Astrocyte (in vitro differentiated cells and primary cell): ENCODE measurements around the gene FLNC. TPM values are rescaled to one million over a fixed set of nuclear protein-coding genes. Genes with fewer than 3 reads are reported as not detected.

ENCODE experiments used
- DNase-seq: peaks from one replicate; pipeline ENCODE4 v3.0.0-alpha.2; 2010; ENCODE audit warnings: low read depth
- FAIRE-seq: peaks from 2 replicates; lab custom pipeline; 2011; peaks lifted over from hg19 to GRCh38; lab: Jason Lieb, UNC
- H2AFZ ChIP-seq: 2 replicates; pipeline ENCODE4 v1.6.0; 2012; ENCODE audit warnings: low read depth, low read length, inconsistent platforms
- H3K27ac ChIP-seq: 2 replicates; pipeline ENCODE4 v1.5.1; 2011; ENCODE audit warnings: low read depth, low read length, inconsistent platforms
- H3K27me3 ChIP-seq: 2 replicates; pipeline ENCODE4 v1.6.0; 2011; ENCODE audit warnings: low read length, inconsistent platforms; ENCODE audit not compliant: insufficient read depth
- H3K36me3 ChIP-seq: 2 replicates; pipeline ENCODE4 v1.5.1; 2011; ENCODE audit warnings: low read length, inconsistent platforms; ENCODE audit not compliant: insufficient read depth
- H3K4me1 ChIP-seq: 2 replicates; pipeline ENCODE4 v1.5.1; 2011; ENCODE audit warnings: low read length, inconsistent platforms; ENCODE audit not compliant: insufficient read depth
- H3K4me2 ChIP-seq: 2 replicates; pipeline ENCODE4 v1.6.0; 2012; ENCODE audit warnings: low read length, inconsistent platforms
- H3K4me3 ChIP-seq: 2 replicates; pipeline ENCODE4 v1.5.1; 2011; ENCODE audit warnings: low read depth, mild to moderate bottlenecking, low read length, inconsistent platforms; ENCODE audit not compliant: insufficient read depth
- H3K79me2 ChIP-seq: 2 replicates; pipeline ENCODE4 v1.6.0; 2012; ENCODE audit warnings: mild to moderate bottlenecking, low read length, inconsistent platforms; ENCODE audit not compliant: insufficient read depth
- H3K9ac ChIP-seq: 2 replicates; pipeline ENCODE4 v1.6.0; 2012; ENCODE audit warnings: mild to moderate bottlenecking, low read length, inconsistent platforms
- H3K9me3 ChIP-seq: 2 replicates; pipeline ENCODE4 v1.5.1; 2012; ENCODE audit warnings: low read depth, mild to moderate bottlenecking, low read length, inconsistent platforms; ENCODE audit not compliant: insufficient read depth
- H4K20me1 ChIP-seq: 2 replicates; pipeline ENCODE4 v1.6.0; 2012; ENCODE audit warnings: low read length, inconsistent platforms; ENCODE audit not compliant: insufficient read depth
- H3K27ac Mint-ChIP-seq: one replicate; pipeline ENCODE4 v1.8.0; 2021; ENCODE audit warnings: mild to moderate bottlenecking, mixed read lengths; ENCODE audit not compliant: unreplicated experiment
- H3K27me3 Mint-ChIP-seq: one replicate; pipeline ENCODE4 v1.8.0; 2021; ENCODE audit warnings: low read depth, mixed read lengths; ENCODE audit not compliant: unreplicated experiment
- H3K36me3 Mint-ChIP-seq: one replicate; pipeline ENCODE4 v1.8.0; 2021; ENCODE audit warnings: low read depth, mixed read lengths; ENCODE audit not compliant: unreplicated experiment
- H3K4me1 Mint-ChIP-seq: one replicate; pipeline ENCODE4 v1.8.0; 2021; ENCODE audit warnings: low read depth, mixed read lengths; ENCODE audit not compliant: unreplicated experiment
- H3K4me3 Mint-ChIP-seq: one replicate; pipeline ENCODE4 v1.8.0; 2021; ENCODE audit warnings: mild to moderate bottlenecking, moderate library complexity, mixed read lengths; ENCODE audit not compliant: unreplicated experiment
- H3K9me3 Mint-ChIP-seq: one replicate; pipeline ENCODE4 v1.8.0; 2021; ENCODE audit warnings: mild to moderate bottlenecking, mixed read lengths; ENCODE audit not compliant: unreplicated experiment
- CTCF ChIP-seq: IDR thresholded peaks from 2 replicates; pipeline ENCODE4 v1.5.1; 2011; ENCODE audit warnings: low read depth, mild to moderate bottlenecking, inconsistent platforms, low read length, moderate library complexity; ENCODE audit not compliant: insufficient read depth
- EZH2 ChIP-seq: IDR thresholded peaks from 2 replicates; pipeline ENCODE4 v1.6.1; 2012; ENCODE audit warnings: mild to moderate bottlenecking, low read length, inconsistent platforms; ENCODE audit not compliant: insufficient read depth
- total RNA-seq: library from RNA; stranded (reverse); gene quantifications from 2 replicates; pipeline ENCODE4 v1.2.1, GENCODE V29; 2021

FLNC gene
- total RNA-seq, 1 donor from 2014 or later = 364 TPM

- DNase-seq (peak; percentile 32), FAIRE-seq (no peak)
- Histone ChIP-seq H3K4me1 (peaks cover 11% of the 10 kb centered on the region), H3K9ac (peak overlapping the region; percentile 8), H3K27me3 (no peaks in the 10 kb centered on the region), H4K20me1 (peaks cover 97% of the 10 kb centered on the region), H3K4me3 (no peak overlapping the region), H3K79me2 (peaks cover 52% of the 10 kb centered on the region), H3K36me3 (peaks cover 79% of the 10 kb centered on the region), H3K27ac (no peak overlapping the region), H2AFZ (no peak overlapping the region), H3K9me3 (no peaks in the 10 kb centered on the region), H3K4me2 (no peak overlapping the region)
- Mint-ChIP-seq H3K27me3 (no peaks in the 10 kb centered on the region), H3K9me3 (no peaks in the 10 kb centered on the region), H3K36me3 (peaks cover 15% of the 10 kb centered on the region), H3K4me3 (no peak overlapping the region), H3K4me1 (no peaks in the 10 kb centered on the region), H3K27ac (no peak overlapping the region)
- no peak for TF ChIP-seq EZH2
- TF ChIP-seq CTCF = peak; percentile 23
Observed at GRCh38 chr7:128841921-128842673, 11.9 kb downstream of the FLNC start.

DNA sequence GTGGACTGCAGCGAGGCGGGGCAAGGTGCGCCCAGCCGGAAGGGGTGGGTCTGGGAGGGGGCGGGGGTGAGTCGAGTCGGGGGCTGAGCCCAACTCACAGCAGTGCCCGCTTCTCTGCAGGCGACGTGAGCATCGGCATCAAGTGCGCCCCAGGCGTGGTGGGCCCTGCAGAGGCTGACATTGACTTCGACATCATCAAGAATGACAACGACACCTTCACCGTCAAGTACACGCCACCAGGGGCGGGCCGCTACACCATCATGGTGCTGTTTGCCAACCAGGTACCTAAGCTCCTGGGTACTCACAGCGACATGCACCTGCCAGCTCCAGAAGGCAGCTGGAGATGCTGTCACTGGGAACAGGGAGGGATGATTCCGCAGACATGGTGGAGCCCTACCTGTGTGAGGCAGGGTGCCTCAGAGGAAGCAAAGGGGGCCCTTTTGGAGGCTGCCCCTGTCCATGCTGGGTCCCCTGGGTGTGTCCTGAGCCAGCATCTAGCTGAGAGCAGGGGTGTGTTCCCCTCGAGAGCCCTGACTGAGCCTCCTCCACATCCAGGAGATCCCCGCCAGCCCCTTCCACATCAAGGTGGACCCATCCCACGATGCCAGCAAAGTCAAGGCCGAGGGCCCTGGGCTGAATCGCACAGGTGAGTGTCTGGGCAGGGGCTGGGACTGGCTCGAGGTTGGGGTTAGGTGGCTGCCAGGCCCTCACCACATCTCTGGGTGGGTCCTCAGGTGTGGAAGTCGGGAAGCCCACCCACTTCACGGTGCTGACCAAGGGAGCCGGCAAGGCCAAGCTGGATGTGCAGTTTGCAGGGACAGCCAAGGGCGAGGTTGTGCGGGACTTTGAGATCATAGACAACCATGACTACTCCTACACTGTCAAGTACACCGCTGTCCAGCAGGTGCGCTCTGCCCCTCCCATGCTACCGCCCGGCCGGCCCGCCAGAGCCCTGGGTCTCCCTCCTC lies 12.8 kb downstream of the FLNC start:
- no peak overlapping the region for H3K4me2 ChIP-seq
- H2AFZ ChIP-seq = no peak overlapping the region
- Mint-ChIP-seq H3K4me1 (no peaks in the 10 kb centered on the region), H3K4me3 (no peak overlapping the region), H3K9me3 (no peaks in the 10 kb centered on the region), H3K27me3 (no peaks in the 10 kb centered on the region), H3K36me3 (peaks cover 15% of the 10 kb centered on the region), H3K27ac (no peak overlapping the region)
- no peak overlapping the region for H3K4me3 ChIP-seq
- peaks cover 97% of the 10 kb centered on the region for H4K20me1 ChIP-seq
- FAIRE-seq = no peak
- H3K27ac ChIP-seq = no peak overlapping the region
- no peaks in the 10 kb centered on the region for H3K9me3 ChIP-seq
- no peak for DNase-seq
- no peaks in the 10 kb centered on the region for H3K27me3 ChIP-seq
- peaks cover 11% of the 10 kb centered on the region for H3K4me1 ChIP-seq
- peaks cover 44% of the 10 kb centered on the region for H3K79me2 ChIP-seq
- H3K36me3 ChIP-seq = peaks cover 78% of the 10 kb centered on the region
- no peak overlapping the region for H3K9ac ChIP-seq
- TF ChIP-seq EZH2 (no peak), CTCF (no peak)
